PFSK-1 (cell line): ENCODE results near the gene UBP1.

ENCODE experiments used
- FOXP2 ChIP-seq: optimal IDR thresholded peaks from 2 replicates; pipeline ENCODE3; 2011; ENCODE audit warnings: borderline replicate concordance, control low read depth, inconsistent platforms; ENCODE audit not compliant: insufficient read depth; ENCODE audit errors: extremely low read length, extremely low read depth
- POLR2AphosphoS5 ChIP-seq: IDR thresholded peaks from 2 replicates; pipeline ENCODE4 v1.6.1; 2012; ENCODE audit warnings: low read depth, mild to moderate bottlenecking, control low read depth, low read length, moderate library complexity
- REST ChIP-seq, 2 experiments: IDR thresholded peaks; 2 replicates each; pipeline versions ENCODE4 v1.6.1 to v1.8.0; 2011 to 2012; ENCODE audit warnings: low read depth in 2 of 2, low read length in 2 of 2, control low read depth in 1 of 2, inconsistent platforms in 1 of 2, mild to moderate bottlenecking in 1 of 2, moderate library complexity in 1 of 2; ENCODE audit not compliant: insufficient read depth in 1 of 2
- SIN3A ChIP-seq: IDR thresholded peaks from 2 replicates; pipeline ENCODE4 v1.6.1; 2012; ENCODE audit warnings: mild to moderate bottlenecking, low read length, moderate library complexity, borderline replicate concordance; ENCODE audit not compliant: insufficient read depth
- TAF1 ChIP-seq: IDR thresholded peaks from 2 replicates; pipeline ENCODE4 v1.6.1; 2012; ENCODE audit warnings: low read length, control low read depth, borderline replicate concordance; ENCODE audit not compliant: insufficient read depth

UBP1 gene

GRCh38 chr3:33456756-33457155, 16.6 kb upstream of the UBP1 start:
- no peak for TF ChIP-seq SIN3A

GRCh38 chr3:33453331-33453761, 13.1 kb upstream of the UBP1 start:
- TF ChIP-seq REST (IDR thresholded peaks at IDR 0.05; ENCODE audit: insufficient read depth in 1 of 2, low read depth in 2 of 2, low read length in 2 of 2) (no peak), FOXP2 (no peak), POLR2AphosphoS5 (no peak), TAF1 (no peak), SIN3A (no peak)

- no peak for TF ChIP-seq FOXP2
- no peak for TF ChIP-seq POLR2AphosphoS5
- no peak for TF ChIP-seq SIN3A
- no peak for TF ChIP-seq REST (IDR thresholded peaks at IDR 0.05; ENCODE audit: insufficient read depth in 1 of 2, low read depth in 2 of 2, low read length in 2 of 2)
- TF ChIP-seq TAF1 = no peak
Measured at GRCh38 chr3:33447958-33448357, 7.8 kb upstream of the UBP1 start.

- no peak for TF ChIP-seq SIN3A
- TF ChIP-seq POLR2AphosphoS5 = no peak
- no peak for TF ChIP-seq FOXP2
- no peak for TF ChIP-seq TAF1
- TF ChIP-seq REST (IDR thresholded peaks at IDR 0.05; ENCODE audit: insufficient read depth in 1 of 2, low read depth in 2 of 2, low read length in 2 of 2) = no peak
Measured at GRCh38 chr3:33442190-33442589, 2.0 kb upstream of the UBP1 start.

- TF ChIP-seq POLR2AphosphoS5 (no peak), FOXP2 (no peak), TAF1 (no peak), SIN3A (no peak), REST (IDR thresholded peaks at IDR 0.05; ENCODE audit: insufficient read depth in 1 of 2, low read depth in 2 of 2, low read length in 2 of 2) (no peak)
Measured at GRCh38 chr3:33441225-33441976, 1.2 kb upstream of the UBP1 start.
